Left lobe of liver (tissue), 2 donors: ENCODE results near the gene PPDPF. TPM values are rescaled to one million over a fixed set of nuclear protein-coding genes. Genes with fewer than 3 reads are reported as not detected.
"Not testable (repeated sequence)": the region's sequence is repeated elsewhere in the genome, so short reads cannot be mapped to it uniquely, and the experiment has no call there.

Experiments
- ATAC-seq: fragments of 200-7000 bp; cut with Tn5 transposase; one replicate; pipeline ENCODE4 v1.9.1; 2020; ENCODE audit warnings: mild to moderate bottlenecking, moderate library complexity
- DNase-seq: peaks from one replicate; pipeline ENCODE4 v3.0.0-alpha.2; 2020; ENCODE audit warnings: low spot score
- total RNA-seq: library from RNA; stranded (reverse); gene quantifications from one replicate; pipeline ENCODE4 v1.2.1, GENCODE V29; 2021
- donor health status: DM: no; HTN: no; CAD: no; lungs with moderate emphysema.
- donor health status: DM: no; HTN: yes; CAD: no.

Gene PPDPF
- total RNA-seq, 1 donor from 2014 or later, result 88.0 TPM

- no peak for ATAC-seq
- DNase-seq, result no peak
These were observed 41.2 kb downstream of the PPDPF start for GRCh38 chr20:63561624-63562396.

GRCh38 chr20:63562461-63563224 is 42.1 kb downstream of the PPDPF start:
- no peak for DNase-seq
- no peak for ATAC-seq

- no peak for ATAC-seq
- no peak for DNase-seq
These were observed 42.8 kb downstream of the PPDPF start for GRCh38 chr20:63563225-63563935.

GRCh38 chr20:63564036-63564810 is 43.7 kb downstream of the PPDPF start:
- DNase-seq, result no peak

GRCh38 chr20:63565021-63565698 is 44.6 kb downstream of the PPDPF start:
- DNase-seq (no peak), ATAC-seq (no peak)

More at GRCh38 chr20:63564036-63564810, 43.7 kb downstream of the PPDPF start:
- no peak for ATAC-seq

- no peak for DNase-seq
- no peak for ATAC-seq
These were observed 45.3 kb downstream of the PPDPF start for GRCh38 chr20:63565699-63566335.

- ATAC-seq (no peak), DNase-seq (no peak)
These were observed 46.0 kb downstream of the PPDPF start for GRCh38 chr20:63566395-63567135.

GRCh38 chr20:63567136-63567385 is 46.5 kb downstream of the PPDPF start:
- no peak for ATAC-seq

GRCh38 chr20:63567386-63568169 is 47.0 kb downstream of the PPDPF start:
- peak; percentile 14 for ATAC-seq
- DNase-seq, result no peak

More at GRCh38 chr20:63567136-63567385, 46.5 kb downstream of the PPDPF start:
- DNase-seq, result no peak

GRCh38 chr20:63568170-63568981 is 47.8 kb downstream of the PPDPF start:
- DNase-seq, result no peak
- ATAC-seq, result peak; percentile 4

GRCh38 chr20:63568986-63569949 is 48.7 kb downstream of the PPDPF start:
- ATAC-seq, result no peak
- DNase-seq, result no peak

- no peak for ATAC-seq
- no peak for DNase-seq
These were observed 49.9 kb downstream of the PPDPF start for GRCh38 chr20:63570281-63571086.

- not testable (repeated sequence) for DNase-seq, ATAC-seq
These were observed 50.5 kb downstream of the PPDPF start for GRCh38 chr20:63571087-63571478.
